CD14-positive monocyte (primary cell): Measurements from ENCODE around the gene SERPINA4. TPM values are rescaled to one million over a fixed set of nuclear protein-coding genes. Genes with fewer than 3 reads are reported as not detected.

Source experiments
- DNase-seq, 3 donors: peaks; one replicate each; pipeline ENCODE4 v3.0.0-alpha.2; 2011 to 2022
- H2AFZ ChIP-seq: 2 replicates; pipeline ENCODE4 v1.6.0; 2012; ENCODE audit warnings: mild to moderate bottlenecking, low read depth, low read length, inconsistent platforms; ENCODE audit not compliant: insufficient read depth, poor library complexity, severe bottlenecking
- H3K27ac ChIP-seq, 2 donors: 1 replicate in 1 of 2; 2 replicates in 1 of 2; pipeline ENCODE4 v1.5.1; 2012 to 2013; ENCODE audit warnings: low read length in 2 of 2, control low read depth in 1 of 2, inconsistent platforms in 1 of 2, low read depth in 1 of 2, mild to moderate bottlenecking in 1 of 2
- H3K27me3 ChIP-seq, 2 donors: one replicate each; pipeline versions ENCODE4 v1.6.0 to v1.6.1; 2011 to 2013; ENCODE audit warnings: low read length in 2 of 2; ENCODE audit not compliant: control insufficient read depth in 2 of 2, insufficient read depth in 2 of 2
- H3K36me3 ChIP-seq, 2 donors: replicated peaks in 1 of 2; 1 replicate in 1 of 2; 2 replicates in 1 of 2; pipeline versions ENCODE4 v1.5.1 to v1.6.1; 2012 to 2013; ENCODE audit warnings: low read length in 2 of 2, control low read depth in 1 of 2, inconsistent platforms in 1 of 2, mild to moderate bottlenecking in 1 of 2; ENCODE audit not compliant: insufficient read depth in 2 of 2, control insufficient read depth in 1 of 2
- H3K4me1 ChIP-seq, 2 donors: 1 replicate in 1 of 2; 2 replicates in 1 of 2; pipeline versions ENCODE4 v1.5.1 to v1.6.1; 2012 to 2013; ENCODE audit warnings: low read length in 2 of 2, control low read depth in 1 of 2, inconsistent platforms in 1 of 2, mild to moderate bottlenecking in 1 of 2, moderate library complexity in 1 of 2; ENCODE audit not compliant: insufficient read depth in 2 of 2, control insufficient read depth in 1 of 2
- H3K4me2 ChIP-seq: replicated peaks from 2 replicates; pipeline ENCODE3; 2012; ENCODE audit warnings: low read length, moderate library complexity, mild to moderate bottlenecking; ENCODE audit not compliant: poor library complexity, severe bottlenecking; ENCODE audit errors: extremely low read depth
- H3K4me3 ChIP-seq, 3 experiments: fragments of 200-600 bp in 1 of 3; sonication (generic) in 1 of 3; replicated peaks in 1 of 3; 1 replicate in 2 of 3; 2 replicates in 1 of 3; pipeline ENCODE4 v1.5.1; 2011 to 2013; ENCODE audit warnings: low read length in 3 of 3, mild to moderate bottlenecking in 3 of 3, control low read depth in 2 of 3, low read depth in 2 of 3, inconsistent platforms in 1 of 3, moderate library complexity in 1 of 3
- H3K79me2 ChIP-seq: 2 replicates; pipeline ENCODE4 v1.6.0; 2012; ENCODE audit warnings: mild to moderate bottlenecking, control low read depth, inconsistent platforms, low read length, moderate library complexity; ENCODE audit not compliant: insufficient read depth
- H3K9ac ChIP-seq: 2 replicates; pipeline ENCODE4 v1.6.0; 2017; ENCODE audit warnings: low read length, mild to moderate bottlenecking; ENCODE audit not compliant: insufficient read depth, poor library complexity, severe bottlenecking
- H3K9me3 ChIP-seq, 2 donors: replicated peaks in 1 of 2; 1 replicate in 1 of 2; 2 replicates in 1 of 2; pipeline versions ENCODE4 v1.5.1 to v1.6.1; 2012 to 2013; ENCODE audit warnings: low read length in 2 of 2, control low read depth in 1 of 2; ENCODE audit not compliant: control insufficient read depth in 1 of 2, insufficient read depth in 1 of 2
- H4K20me1 ChIP-seq: 2 replicates; pipeline ENCODE4 v1.6.0; 2012; ENCODE audit warnings: mild to moderate bottlenecking, low read length, control low read depth, moderate library complexity; ENCODE audit not compliant: insufficient read depth
- H3K27ac Mint-ChIP-seq, 7 donors: one replicate each; pipeline ENCODE4 v1.8.0; 2020; ENCODE audit warnings: mild to moderate bottlenecking in 7 of 7, mixed read lengths in 7 of 7, moderate library complexity in 6 of 7, inconsistent platforms in 2 of 7
- H3K27me3 Mint-ChIP-seq, 3 donors: one replicate each; pipeline ENCODE4 v1.8.0; 2021 to 2022; ENCODE audit warnings: low read depth in 3 of 3, mild to moderate bottlenecking in 3 of 3, mixed read lengths in 3 of 3, moderate library complexity in 3 of 3, inconsistent platforms in 1 of 3
- H3K36me3 Mint-ChIP-seq, 2 donors: one replicate each; pipeline ENCODE4 v1.8.0; 2020; ENCODE audit warnings: mixed read lengths in 2 of 2, inconsistent platforms in 1 of 2, mild to moderate bottlenecking in 1 of 2
- H3K4me1 Mint-ChIP-seq: one replicate; pipeline ENCODE4 v1.8.0; 2020; ENCODE audit warnings: mild to moderate bottlenecking, mixed read lengths
- H3K4me3 Mint-ChIP-seq, 2 donors: one replicate each; pipeline ENCODE4 v1.8.0; 2020; ENCODE audit warnings: mild to moderate bottlenecking in 2 of 2, mixed read lengths in 2 of 2, moderate library complexity in 1 of 2
- H3K9me3 Mint-ChIP-seq, 7 donors: one replicate each; pipeline ENCODE4 v1.8.0; 2020 to 2022; ENCODE audit warnings: mixed read lengths in 7 of 7, mild to moderate bottlenecking in 6 of 7, moderate library complexity in 6 of 7, inconsistent platforms in 2 of 7
- CTCF ChIP-seq: fragments of 200-600 bp; IDR thresholded peaks from one replicate; pipeline ENCODE4 v1.8.0; 2022; ENCODE audit warnings: antibody characterized with exemption, mild to moderate bottlenecking
- WGBS: methylation state at CpG from one replicate; pipeline ENCODE4 v1.1.5; 2013; ENCODE audit warnings: missing lambda C conversion rate; ENCODE audit not compliant: insufficient coverage; 5-methylcytosine and 5-hydroxymethylcytosine counted together
- intact Hi-C, 2 donors: fragments of 100-400 bp; cut with micrococcal nuclease; formaldehyde crosslinking; loops; one replicate each; pipeline versions ENCODE4 v1.15.0 to v1.15.1; 2023
- polyA plus RNA-seq, 3 donors: library from polyadenylated mRNA; depleted of rRNA in 1 of 3; unstranded in 2 of 3; stranded (reverse) in 1 of 3; fragments of 300-500 nt in 2 of 3; fragments of >200 nt in 1 of 3; fragmentation: Illumina TruSeq in 2 of 3; gene quantifications; 1 replicate in 2 of 3; 2 replicates in 1 of 3; pipeline ENCODE4 v1.2.3, GENCODE V29; 2012 to 2021

SERPINA4 gene
- polyA plus RNA-seq, 3 donors, result not detected

GRCh38 chr14:94573475-94574277 is 12.4 kb downstream of the SERPINA4 start:
- Mint-ChIP-seq H3K27ac (no peak overlapping the region), H3K4me1 (no peaks in the 10 kb centered on the region), H3K27me3 (peaks cover 0 to 2% (median 0%) of the 10 kb centered on the region in 3 donors), H3K9me3 (peaks cover 0 to 11% (median 2%) of the 10 kb centered on the region in 7 donors), H3K4me3 (no peak overlapping the region), H3K36me3 (no peaks in the 10 kb centered on the region)
- H3K27ac ChIP-seq, result no peak overlapping the region
- no peak overlapping the region for H3K4me3 ChIP-seq
- no peak for TF ChIP-seq CTCF
- H3K4me1 ChIP-seq, result no peaks in the 10 kb centered on the region
- H3K36me3 ChIP-seq, result no peaks in the 10 kb centered on the region
- H2AFZ ChIP-seq, result no peak overlapping the region
- intact Hi-C loops, result no loop called here
- WGBS, result 100% methylated on average over 1 of the region's 6 CpGs
- no peaks in the 10 kb centered on the region for H3K79me2 ChIP-seq
- no peak for DNase-seq
- no peak overlapping the region for H3K9ac ChIP-seq
- no peaks in the 10 kb centered on the region for H3K27me3 ChIP-seq
- H3K4me2 ChIP-seq, result no peak overlapping the region
- no peaks in the 10 kb centered on the region for H4K20me1 ChIP-seq
- H3K9me3 ChIP-seq, result no peaks in the 10 kb centered on the region

GRCh38 chr14:94574336-94574735 is 13.1 kb downstream of the SERPINA4 start:
- no peak overlapping the region for H2AFZ ChIP-seq
- DNase-seq, result no peak
- H3K27me3 ChIP-seq, result no peaks in the 10 kb centered on the region
- H3K4me2 ChIP-seq, result no peak overlapping the region
- no peaks in the 10 kb centered on the region for H3K4me1 ChIP-seq
- no peak overlapping the region for H3K27ac ChIP-seq
- no peaks in the 10 kb centered on the region for H3K36me3 ChIP-seq
- no peak for TF ChIP-seq CTCF
- no peak overlapping the region for H3K4me3 ChIP-seq
- no peaks in the 10 kb centered on the region for H4K20me1 ChIP-seq
- no peaks in the 10 kb centered on the region for H3K9me3 ChIP-seq
- Mint-ChIP-seq H3K4me3 (no peak overlapping the region), H3K27ac (no peak overlapping the region), H3K27me3 (peaks cover 0 to 2% (median 0%) of the 10 kb centered on the region in 3 donors), H3K9me3 (peaks cover 0 to 12% (median 5%) of the 10 kb centered on the region in 7 donors), H3K36me3 (no peaks in the 10 kb centered on the region), H3K4me1 (no peaks in the 10 kb centered on the region)
- intact Hi-C loops, result no loop called here
- no peak overlapping the region for H3K9ac ChIP-seq
- H3K79me2 ChIP-seq, result no peaks in the 10 kb centered on the region
- 100% methylated on average over 1 of the region's 3 CpGs for WGBS
